GM10266 (cell line): ENCODE data around the gene MEOX2.

Experiments used
- DNase-seq: peaks from one replicate; pipeline ENCODE4 v3.0.0; 2012; ENCODE audit errors: extremely low spot score
- CTCF ChIP-seq: IDR thresholded peaks from 2 replicates; pipeline ENCODE4 v1.5.1; 2012; ENCODE audit warnings: mild to moderate bottlenecking, low read depth; ENCODE audit not compliant: control insufficient read depth, insufficient read depth; ENCODE audit errors: missing control alignments

The MEOX2 gene

GRCh38 chr7:15603124-15603523 lies 83.4 kb downstream of the MEOX2 start:
- TF ChIP-seq CTCF, result no peak
- no peak for DNase-seq

- no peak for DNase-seq
- TF ChIP-seq CTCF, result no peak
Observed at GRCh38 chr7:15602236-15602635, 84.2 kb downstream of the MEOX2 start.

- TF ChIP-seq CTCF, result no peak
- DNase-seq, result no peak
Observed at GRCh38 chr7:15601175-15601574, 85.3 kb downstream of the MEOX2 start.

- DNase-seq, result no peak
- no peak for TF ChIP-seq CTCF
Observed at GRCh38 chr7:15600298-15600697, 86.2 kb downstream of the MEOX2 start.

- no peak for DNase-seq
- TF ChIP-seq CTCF, result no peak
Observed at GRCh38 chr7:15594461-15594860, 92.0 kb downstream of the MEOX2 start.

- no peak for DNase-seq
- no peak for TF ChIP-seq CTCF
Observed at GRCh38 chr7:15593382-15593781, 93.1 kb downstream of the MEOX2 start.

- TF ChIP-seq CTCF, result no peak
Observed at GRCh38 chr7:15586266-15586665, 100.2 kb downstream of the MEOX2 start.

More at GRCh38 chr7:15586266-15586665, 100.2 kb downstream of the MEOX2 start:
- DNase-seq, result no peak
